ENCODE results near the gene DNAAF2.
"Not testable (repeated sequence)": the region's sequence is repeated elsewhere in the genome, so short reads cannot be mapped to it uniquely, and the experiment has no call there.

The DNAAF2 gene

GRCh38 chr14:49612251-49612650, 22.8 kb downstream of the DNAAF2 start:
- Mint-ChIP-seq H3K9me3 (no peaks in the 10 kb centered on the region), H3K27ac (no peak overlapping the region), H3K4me3 (no peak overlapping the region), H3K4me1 (no peaks in the 10 kb centered on the region), H3K36me3 (peaks cover 88% of the 10 kb centered on the region)
- ATAC-seq (no peak), DNase-seq (ENCODE audit: low spot score in 2 of 2) (no peak)

- no peaks in the 10 kb centered on the region for H3K9me3 Mint-ChIP-seq
- no peak for ATAC-seq
- no peak overlapping the region for H3K27ac Mint-ChIP-seq
- peaks cover 89% of the 10 kb centered on the region for H3K36me3 Mint-ChIP-seq
- no peak overlapping the region for H3K4me3 Mint-ChIP-seq
- DNase-seq (ENCODE audit: low spot score in 2 of 2), result no peak
- peaks cover 10% of the 10 kb centered on the region for H3K4me1 Mint-ChIP-seq
These were observed 27.5 kb downstream of the DNAAF2 start for GRCh38 chr14:49607583-49607982.

- DNase-seq (ENCODE audit: low spot score in 2 of 2), result peak; percentile 93 to 97
- H3K4me1 Mint-ChIP-seq, result peaks cover 17% of the 10 kb centered on the region
- ATAC-seq, result peak; percentile 93
These were observed 36.4 kb downstream of the DNAAF2 start, which contains the start of gene LRR1 for GRCh38 chr14:49598485-49599300. Gene LRR1, plus strand, starts transcription at chr14:49598940. Its CDS starts 81 bp downstream, at chr14:49599021.

GRCh38 chr14:49598189-49598484, 36.9 kb downstream of the DNAAF2 start:
- Mint-ChIP-seq H3K36me3 (peaks cover 48% of the 10 kb centered on the region), H3K9me3 (no peaks in the 10 kb centered on the region), H3K27ac (peak overlapping the region; percentile 99), H3K4me1 (peaks cover 17% of the 10 kb centered on the region), H3K4me3 (peak overlapping the region; percentile 96)
- ATAC-seq (peak; percentile 9), DNase-seq (ENCODE audit: low spot score in 2 of 2) (no peak)

More at GRCh38 chr14:49598485-49599300, 36.4 kb downstream of the DNAAF2 start, which contains the start of gene LRR1:
- Mint-ChIP-seq H3K27ac (peak within 1 kb of the TSS; percentile 99), H3K9me3 (no peaks in the 10 kb centered on the region), H3K36me3 (peaks cover 53% of the 10 kb centered on the region), H3K4me3 (peak within 1 kb of the TSS; percentile 96)

DNA sequence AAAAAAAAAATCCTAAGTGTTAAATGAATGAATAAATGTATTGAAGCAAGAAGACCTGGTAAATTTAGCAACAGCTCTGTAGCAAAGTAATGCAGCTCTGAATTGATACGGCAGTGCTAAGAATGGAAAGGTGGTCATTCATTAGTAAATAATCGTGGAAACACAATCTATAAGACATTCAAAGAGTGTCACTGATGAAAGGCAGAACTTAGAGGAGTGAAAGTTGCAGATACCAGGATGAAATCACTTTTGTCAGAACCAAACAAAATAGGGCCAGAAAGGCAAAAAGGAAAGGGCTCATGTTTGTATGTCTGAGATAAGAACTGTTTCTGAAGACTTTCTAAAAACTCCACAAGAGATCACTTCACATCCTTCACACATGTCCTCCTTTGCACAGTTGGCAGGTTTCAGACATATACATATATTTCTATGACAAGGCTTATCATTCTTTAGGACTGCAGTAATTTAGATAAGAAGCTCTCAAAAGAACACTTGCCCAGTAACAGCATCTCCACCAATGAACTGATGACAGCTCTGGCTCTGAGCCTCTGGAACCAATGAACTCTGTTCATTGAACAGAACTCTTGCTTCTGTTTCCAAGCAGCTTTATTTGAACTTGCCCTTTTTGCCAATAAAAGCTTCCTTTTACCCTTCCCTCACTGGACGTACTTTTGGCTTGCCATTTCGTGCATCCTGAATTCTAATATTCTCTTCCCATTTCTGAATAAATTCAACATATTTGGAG, 40.5 kb downstream of the DNAAF2 start:
- H3K27ac Mint-ChIP-seq, result no peak overlapping the region
- peaks cover 9% of the 10 kb centered on the region for H3K4me1 Mint-ChIP-seq
- no peak for DNase-seq (ENCODE audit: low spot score in 2 of 2)
- H3K9me3 Mint-ChIP-seq, result no peaks in the 10 kb centered on the region
- peaks cover 18% of the 10 kb centered on the region for H3K36me3 Mint-ChIP-seq
- no peak overlapping the region for H3K4me3 Mint-ChIP-seq
- no peak for ATAC-seq

GRCh38 chr14:49593016-49593415, 42.0 kb downstream of the DNAAF2 start:
- H3K36me3 Mint-ChIP-seq, result peaks cover 3% of the 10 kb centered on the region
- H3K27ac Mint-ChIP-seq, result no peak overlapping the region
- peaks cover 9% of the 10 kb centered on the region for H3K4me1 Mint-ChIP-seq
- DNase-seq (ENCODE audit: low spot score in 2 of 2), result no peak
- no peak overlapping the region for H3K4me3 Mint-ChIP-seq
- ATAC-seq, result no peak
- no peaks in the 10 kb centered on the region for H3K9me3 Mint-ChIP-seq

GRCh38 chr14:49589387-49589786, 45.7 kb downstream of the DNAAF2 start:
- ATAC-seq, result no peak

GRCh38 chr14:49586673-49587460, 48.2 kb downstream of the DNAAF2 start:
- peak; percentile 56 for ATAC-seq
- no peaks in the 10 kb centered on the region for H3K9me3 Mint-ChIP-seq
- peaks cover 54% of the 10 kb centered on the region for H3K36me3 Mint-ChIP-seq
- peak; percentile 39 to 83 for DNase-seq (ENCODE audit: low spot score in 2 of 2)
- peak overlapping the region; percentile 94 for H3K4me3 Mint-ChIP-seq
- H3K4me1 Mint-ChIP-seq, result peaks cover 35% of the 10 kb centered on the region
- peak overlapping the region; percentile 100 for H3K27ac Mint-ChIP-seq

More at GRCh38 chr14:49589387-49589786, 45.7 kb downstream of the DNAAF2 start:
- H3K4me1 Mint-ChIP-seq, result peaks cover 13% of the 10 kb centered on the region
- H3K9me3 Mint-ChIP-seq, result no peaks in the 10 kb centered on the region
- H3K4me3 Mint-ChIP-seq, result no peak overlapping the region
- no peak overlapping the region for H3K27ac Mint-ChIP-seq
- DNase-seq (ENCODE audit: low spot score in 2 of 2), result no peak
- peaks cover 29% of the 10 kb centered on the region for H3K36me3 Mint-ChIP-seq

- Mint-ChIP-seq H3K36me3 (peaks cover 62% of the 10 kb centered on the region), H3K27ac (peak within 1 kb of the TSS; percentile 100), H3K4me1 (peaks cover 44% of the 10 kb centered on the region), H3K9me3 (no peaks in the 10 kb centered on the region), H3K4me3 (peak within 1 kb of the TSS; percentile 94)
- peak; percentile 97 to 100 for DNase-seq (ENCODE audit: low spot score in 2 of 2)
- ATAC-seq, result peak; percentile 96
These were observed 49.0 kb downstream of the DNAAF2 start, which contains the start of gene RPS29 for GRCh38 chr14:49585803-49586672. Gene RPS29, minus strand, starts transcription at chr14:49586380. Its CDS starts 34 bp downstream, at chr14:49586346.

- ATAC-seq, H3K9me3 Mint-ChIP-seq: not testable (repeated sequence)
- Mint-ChIP-seq H3K4me1 (peaks cover 49% of the 10 kb centered on the region), H3K27ac (peak overlapping the region; percentile 100), H3K36me3 (peaks cover 68% of the 10 kb centered on the region), H3K4me3 (peak overlapping the region; percentile 94)
- DNase-seq (ENCODE audit: low spot score in 2 of 2), result peak in 1 of 2 donors; percentile 59
These were observed 49.9 kb downstream of the DNAAF2 start for GRCh38 chr14:49584981-49585640.

DNA sequence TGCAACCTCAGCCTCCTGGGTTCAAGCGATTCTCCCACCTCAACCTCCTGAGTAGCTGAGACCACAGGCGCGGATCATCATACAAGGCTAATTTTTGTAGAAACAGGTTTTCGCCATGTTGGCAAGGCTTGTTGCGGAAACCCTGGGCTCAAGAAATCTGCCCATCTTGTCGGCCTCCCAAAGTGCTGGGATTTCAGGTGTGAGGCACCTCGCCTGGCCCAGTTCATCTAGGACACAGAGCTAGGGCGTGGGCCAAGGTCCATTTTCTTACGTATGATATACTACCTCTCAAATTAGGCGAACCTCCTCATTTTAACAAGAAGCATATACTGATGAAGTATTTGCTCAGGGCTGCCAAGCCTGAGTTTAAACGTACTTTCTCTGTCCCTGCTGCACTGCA, 51.0 kb downstream of the DNAAF2 start:
- Mint-ChIP-seq H3K27ac (peak overlapping the region; percentile 100), H3K9me3 (no peaks in the 10 kb centered on the region), H3K4me3 (peak overlapping the region; percentile 94), H3K36me3 (peaks cover 72% of the 10 kb centered on the region), H3K4me1 (peaks cover 57% of the 10 kb centered on the region)
- DNase-seq (ENCODE audit: low spot score in 2 of 2) (no peak), ATAC-seq (no peak)

- peak overlapping the region; percentile 94 for H3K4me3 Mint-ChIP-seq
- H3K4me1 Mint-ChIP-seq, result peaks cover 57% of the 10 kb centered on the region
- DNase-seq (ENCODE audit: low spot score in 2 of 2), result no peak
- H3K36me3 Mint-ChIP-seq, result peaks cover 77% of the 10 kb centered on the region
- peak overlapping the region; percentile 100 for H3K27ac Mint-ChIP-seq
- no peak for ATAC-seq
- H3K9me3 Mint-ChIP-seq, result no peaks in the 10 kb centered on the region
These were observed 51.4 kb downstream of the DNAAF2 start for GRCh38 chr14:49583629-49584028.

GRCh38 chr14:49582113-49582977, 52.7 kb downstream of the DNAAF2 start:
- ATAC-seq (no peak), DNase-seq (ENCODE audit: low spot score in 2 of 2) (no peak)
- Mint-ChIP-seq H3K36me3 (peaks cover 90% of the 10 kb centered on the region), H3K27ac (peak overlapping the region; percentile 13), H3K4me1 (peaks cover 61% of the 10 kb centered on the region), H3K4me3 (peak overlapping the region; percentile 94), H3K9me3 (no peaks in the 10 kb centered on the region)

All from stimulated activated effector memory CD8-positive, alpha-beta T cell treated with anti-CD3 and anti-CD28 coated beads, Interleukin-12 subunit alpha, Interleukin-12 subunit beta, amount 100 ng/mL, for 72 hours (primary cell).